HEK293 (cell line): ENCODE results near the gene ARHGAP35.

Source experiments
- CTCF ChIA-PET: fragments of 350-600 bp; formaldehyde crosslinking; extraction: SDS; loops from one replicate; lab custom pipeline; 2021; ENCODE audit warnings: antibody characterized with exemption; lab: Yijun Ruan, JAX
- POLR2A ChIA-PET: fragments of 300-600 bp; formaldehyde crosslinking; extraction: SDS; loops from one replicate; lab custom pipeline; 2020; ENCODE audit warnings: antibody characterized with exemption, inconsistent platforms; lab: Yijun Ruan, JAX
- H3K27ac ChIP-seq: fragments of 200-500 bp; sonication (Bioruptor generic); 2 replicates; pipeline ENCODE4 v1.5.1; 2014; ENCODE audit warnings: low read depth, low read length, control low read depth, inconsistent platforms; ENCODE audit errors: extremely low read depth
- H3K36me3 ChIP-seq, 2 experiments: fragments of 200-500 bp in 1 of 2; sonication (Bioruptor generic) in 1 of 2; 1 replicate in 1 of 2; 2 replicates in 1 of 2; pipeline ENCODE4 v1.5.1; 2014 to 2017; ENCODE audit warnings: inconsistent platforms in 2 of 2, low read length in 2 of 2; ENCODE audit not compliant: control insufficient read depth in 2 of 2, insufficient read depth in 1 of 2
- H3K4me1 ChIP-seq: fragments of 200-500 bp; sonication (Bioruptor generic); 2 replicates; pipeline ENCODE4 v1.5.1; 2014; ENCODE audit warnings: mild to moderate bottlenecking, low read length, inconsistent platforms; ENCODE audit not compliant: control insufficient read depth, insufficient read depth
- H3K4me3 ChIP-seq: 2 replicates; pipeline ENCODE4 v1.5.1; 2011; ENCODE audit warnings: low read depth, mild to moderate bottlenecking, control low read depth, low read length, moderate library complexity
- H3K9me3 ChIP-seq: fragments of 200-500 bp; sonication (Bioruptor generic); 2 replicates; pipeline ENCODE4 v1.5.1; 2014; ENCODE audit warnings: low read depth, low read length, inconsistent platforms; ENCODE audit not compliant: control insufficient read depth, insufficient read depth
- GFI1B ChIP-seq: fragments of 450-650 bp; formaldehyde crosslinking; IDR thresholded peaks from 2 replicates; pipeline ENCODE4 v1.5.1; 2016; ENCODE audit warnings: missing biosample characterization, missing genetic modification characterization
- GLI2 ChIP-seq: fragments of 450-650 bp; formaldehyde crosslinking; IDR thresholded peaks from 2 replicates; pipeline ENCODE4; 2017; ENCODE audit warnings: missing biosample characterization, missing genetic modification characterization, low read depth, borderline replicate concordance
- KLF1 ChIP-seq: fragments of 450-650 bp; formaldehyde crosslinking; IDR thresholded peaks from 2 replicates; pipeline ENCODE4 v1.5.1; 2016; ENCODE audit warnings: missing biosample characterization, missing genetic modification characterization
- PBX3 ChIP-seq: sonication (generic); formaldehyde crosslinking; IDR thresholded peaks from 2 replicates; pipeline ENCODE4 v1.8.1; 2022; ENCODE audit warnings: mild to moderate bottlenecking, moderate library complexity, missing genetic modification reagents
- PRDM1 ChIP-seq: fragments of 450-650 bp; formaldehyde crosslinking; IDR thresholded peaks from 2 replicates; pipeline ENCODE4; 2016; ENCODE audit warnings: missing biosample characterization, missing genetic modification characterization
- REPIN1 ChIP-seq: fragments of 450-650 bp; formaldehyde crosslinking; IDR thresholded peaks from 2 replicates; pipeline ENCODE4 v1.5.1; 2017; ENCODE audit warnings: missing biosample characterization, missing genetic modification characterization, low read depth
- SP3 ChIP-seq: fragments of 450-650 bp; formaldehyde crosslinking; IDR thresholded peaks from 2 replicates; pipeline ENCODE4 v1.5.1; 2016; ENCODE audit warnings: missing biosample characterization, missing genetic modification characterization
- TRIM28 ChIP-seq: IDR thresholded peaks from 2 replicates; pipeline ENCODE4 v1.6.1; 2011; ENCODE audit warnings: low read length, control low read depth, borderline replicate concordance
- ZBTB17 ChIP-seq: fragments of 450-650 bp; formaldehyde crosslinking; IDR thresholded peaks from 2 replicates; pipeline ENCODE4 v1.5.1; 2016; ENCODE audit warnings: missing biosample characterization, missing genetic modification characterization
- ZFHX2 ChIP-seq: fragments of 450-650 bp; formaldehyde crosslinking; conservative IDR thresholded peaks from 2 replicates; pipeline ENCODE4 v1.5.1; 2016; ENCODE audit warnings: missing biosample characterization, missing genetic modification characterization
- ZFP37 ChIP-seq: fragments of 450-650 bp; formaldehyde crosslinking; IDR thresholded peaks from 2 replicates; pipeline ENCODE4 v1.5.1; 2016; ENCODE audit warnings: missing biosample characterization, missing genetic modification characterization
- ZNF23 ChIP-seq: fragments of 450-650 bp; formaldehyde crosslinking; IDR thresholded peaks from 2 replicates; pipeline ENCODE4 v1.5.1; 2016; ENCODE audit warnings: missing biosample characterization, missing genetic modification characterization, borderline replicate concordance
- ZNF354C ChIP-seq: fragments of 450-650 bp; formaldehyde crosslinking; IDR thresholded peaks from 2 replicates; pipeline ENCODE4 v1.5.1; 2016; ENCODE audit warnings: missing biosample characterization, missing genetic modification characterization, low read depth, borderline replicate concordance
- ZNF362 ChIP-seq: fragments of 450-650 bp; formaldehyde crosslinking; IDR thresholded peaks from 2 replicates; pipeline ENCODE4 v1.5.1; 2016; ENCODE audit warnings: missing biosample characterization, missing genetic modification characterization
- ZNF366 ChIP-seq: fragments of 450-650 bp; formaldehyde crosslinking; conservative IDR thresholded peaks from 2 replicates; pipeline ENCODE4 v1.5.1; 2016; ENCODE audit warnings: missing biosample characterization, missing genetic modification characterization
- ZNF404 ChIP-seq: fragments of 450-650 bp; formaldehyde crosslinking; IDR thresholded peaks from 2 replicates; pipeline ENCODE4 v1.5.1; 2017; ENCODE audit warnings: missing biosample characterization, missing genetic modification characterization
- ZNF433 ChIP-seq: fragments of 450-650 bp; formaldehyde crosslinking; IDR thresholded peaks from 2 replicates; pipeline ENCODE4 v1.5.1; 2016; ENCODE audit warnings: missing biosample characterization, missing genetic modification characterization, low read depth
- ZNF488 ChIP-seq: fragments of 450-650 bp; formaldehyde crosslinking; IDR thresholded peaks from 2 replicates; pipeline ENCODE4 v1.5.1; 2016; ENCODE audit warnings: missing biosample characterization, missing genetic modification characterization
- ZNF561 ChIP-seq: fragments of 450-650 bp; IDR thresholded peaks from 2 replicates; pipeline ENCODE4 v1.5.1; 2018; ENCODE audit warnings: missing biosample characterization, missing genetic modification characterization, borderline replicate concordance
- ZNF777 ChIP-seq: fragments of 450-650 bp; formaldehyde crosslinking; IDR thresholded peaks from 2 replicates; pipeline ENCODE4 v1.5.1; 2017; ENCODE audit warnings: missing biosample characterization, missing genetic modification characterization, borderline replicate concordance
- ZNF843 ChIP-seq: fragments of 450-650 bp; formaldehyde crosslinking; IDR thresholded peaks from 2 replicates; pipeline ENCODE4 v1.5.1; 2016; ENCODE audit warnings: missing biosample characterization, missing genetic modification characterization

The ARHGAP35 gene

GRCh38 chr19:46812977-46813838 is 47.6 kb upstream of the ARHGAP35 start (continued):
- TF ChIP-seq ZBTB17 (tag by site-specific recombination) (no peak), REPIN1 (no peak), PRDM1 (tag by site-specific recombination) (peak; percentile 81), ZNF488 (tag by site-specific recombination) (no peak), GFI1B (no peak), GLI2 (tag by site-specific recombination) (no peak), ZNF777 (tag by site-specific recombination) (no peak), ZNF23 (tag by site-specific recombination) (no peak), TRIM28 (no peak), SP3 (tag by site-specific recombination) (peak; percentile 60), ZNF354C (tag by site-specific recombination) (no peak), ZNF404 (tag by site-specific recombination) (no peak), ZNF561 (tag by site-specific recombination) (no peak), ZNF433 (tag by site-specific recombination) (no peak), PBX3 (CRISPR knock-in tag) (no peak)

GRCh38 chr19:46813839-46814358 is 46.9 kb upstream of the ARHGAP35 start:
- Histone ChIP-seq H3K27ac (no peak overlapping the region), H3K4me3 (no peak overlapping the region), H3K4me1 (peaks cover 10% of the 10 kb centered on the region), H3K9me3 (no peaks in the 10 kb centered on the region), H3K36me3 (no peaks in the 10 kb centered on the region)
- TF ChIP-seq ZNF843 (tag by site-specific recombination) (no peak), SP3 (tag by site-specific recombination) (0 out of 2 replicates have a peak, but pooled peaks have one; percentile 4), ZFP37 (tag by site-specific recombination) (no peak), REPIN1 (no peak), ZNF366 (0 out of 2 replicates have a peak, but pooled peaks have one; percentile 13), PRDM1 (tag by site-specific recombination) (0 out of 2 replicates have a peak, but pooled peaks have one; percentile 27)
- ChIA-PET POLR2A (interaction anchor here (1.2 kb wide), 1 partner anchor 26 kb away, joined by 3 read pairs; the partner anchor contains the start of gene SLC1A5), CTCF (interaction anchor here (0.6 kb wide), 1 partner anchor 60 kb away, joined by 3 read pairs; no protein-coding TSS in a partner anchor)

- no peaks in the 10 kb centered on the region for H3K36me3 ChIP-seq
- no peaks in the 10 kb centered on the region for H3K9me3 ChIP-seq
- peaks cover 16% of the 10 kb centered on the region for H3K4me1 ChIP-seq
- ChIA-PET CTCF (interaction anchor here (0.5 to 1.0 kb wide), 5 partner anchors 21 to 263 kb away, joined by 3 to 5 read pairs (median 3); no protein-coding TSS in a partner anchor), POLR2A (interaction anchor here (0.6 kb wide), 2 partner anchors 14 to 160 kb away, joined by 5 to 9 read pairs; no protein-coding TSS in a partner anchor)
- no peak overlapping the region for H3K27ac ChIP-seq
- TF ChIP-seq KLF1 (tag by site-specific recombination) (no peak), ZNF362 (tag by site-specific recombination) (peak; percentile 48; the same call in 1 of the 2 replicates), ZFHX2 (tag by site-specific recombination) (peak; percentile 52; the same call in 1 of the 2 replicates)
- no peak overlapping the region for H3K4me3 ChIP-seq
Observed at GRCh38 chr19:46815833-46816627, 44.8 kb upstream of the ARHGAP35 start.
